Adrenal gland (tissue), 5 donors: ENCODE measurements around the gene NUDT3.

Experiments
- POLR2A ChIP-seq, 2 donors: fragments of 450-650 bp; IDR thresholded peaks; one replicate each; pipeline ENCODE4 v1.6.1; 2017; ENCODE audit warnings: antibody characterized with exemption in 2 of 2, mild to moderate bottlenecking in 2 of 2, moderate library complexity in 1 of 2
- TF ChIP-seq, protein P1 (sequence below), 6 experiments: fragments of 450-650 bp in 4 of 6; fragments of 200-600 bp in 2 of 6; sonication (generic) in 1 of 6; IDR thresholded peaks; 1 replicate in 5 of 6; 2 replicates in 1 of 6; pipeline versions ENCODE4 v1.5.1 to v1.8.0; 2016 to 2021; ENCODE audit warnings: antibody characterized with exemption in 6 of 6, mild to moderate bottlenecking in 2 of 6, moderate library complexity in 1 of 6
- donor health status: DM: no; HTN: no; CAD: no.

- no peak for TF ChIP-seq POLR2A (IDR thresholded peaks at IDR 0.05)
- TF ChIP-seq, protein P1, sequence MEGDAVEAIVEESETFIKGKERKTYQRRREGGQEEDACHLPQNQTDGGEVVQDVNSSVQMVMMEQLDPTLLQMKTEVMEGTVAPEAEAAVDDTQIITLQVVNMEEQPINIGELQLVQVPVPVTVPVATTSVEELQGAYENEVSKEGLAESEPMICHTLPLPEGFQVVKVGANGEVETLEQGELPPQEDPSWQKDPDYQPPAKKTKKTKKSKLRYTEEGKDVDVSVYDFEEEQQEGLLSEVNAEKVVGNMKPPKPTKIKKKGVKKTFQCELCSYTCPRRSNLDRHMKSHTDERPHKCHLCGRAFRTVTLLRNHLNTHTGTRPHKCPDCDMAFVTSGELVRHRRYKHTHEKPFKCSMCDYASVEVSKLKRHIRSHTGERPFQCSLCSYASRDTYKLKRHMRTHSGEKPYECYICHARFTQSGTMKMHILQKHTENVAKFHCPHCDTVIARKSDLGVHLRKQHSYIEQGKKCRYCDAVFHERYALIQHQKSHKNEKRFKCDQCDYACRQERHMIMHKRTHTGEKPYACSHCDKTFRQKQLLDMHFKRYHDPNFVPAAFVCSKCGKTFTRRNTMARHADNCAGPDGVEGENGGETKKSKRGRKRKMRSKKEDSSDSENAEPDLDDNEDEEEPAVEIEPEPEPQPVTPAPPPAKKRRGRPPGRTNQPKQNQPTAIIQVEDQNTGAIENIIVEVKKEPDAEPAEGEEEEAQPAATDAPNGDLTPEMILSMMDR (IDR thresholded peaks at IDR 0.05) = no peak
These were observed 29.4 kb downstream of the NUDT3 start for GRCh38 chr6:34362909-34363680.
